ENCODE data around the gene GOT2.

GRCh38 chr16:58699151-58699550 is 35.0 kb downstream of the GOT2 start:
- TF ChIP-seq, protein P1, sequence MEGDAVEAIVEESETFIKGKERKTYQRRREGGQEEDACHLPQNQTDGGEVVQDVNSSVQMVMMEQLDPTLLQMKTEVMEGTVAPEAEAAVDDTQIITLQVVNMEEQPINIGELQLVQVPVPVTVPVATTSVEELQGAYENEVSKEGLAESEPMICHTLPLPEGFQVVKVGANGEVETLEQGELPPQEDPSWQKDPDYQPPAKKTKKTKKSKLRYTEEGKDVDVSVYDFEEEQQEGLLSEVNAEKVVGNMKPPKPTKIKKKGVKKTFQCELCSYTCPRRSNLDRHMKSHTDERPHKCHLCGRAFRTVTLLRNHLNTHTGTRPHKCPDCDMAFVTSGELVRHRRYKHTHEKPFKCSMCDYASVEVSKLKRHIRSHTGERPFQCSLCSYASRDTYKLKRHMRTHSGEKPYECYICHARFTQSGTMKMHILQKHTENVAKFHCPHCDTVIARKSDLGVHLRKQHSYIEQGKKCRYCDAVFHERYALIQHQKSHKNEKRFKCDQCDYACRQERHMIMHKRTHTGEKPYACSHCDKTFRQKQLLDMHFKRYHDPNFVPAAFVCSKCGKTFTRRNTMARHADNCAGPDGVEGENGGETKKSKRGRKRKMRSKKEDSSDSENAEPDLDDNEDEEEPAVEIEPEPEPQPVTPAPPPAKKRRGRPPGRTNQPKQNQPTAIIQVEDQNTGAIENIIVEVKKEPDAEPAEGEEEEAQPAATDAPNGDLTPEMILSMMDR (IDR thresholded peaks at IDR 0.05; ENCODE audit: poor library complexity), result no peak
- no peak for TF ChIP-seq EZH2 (IDR thresholded peaks at IDR 0.05; ENCODE audit: borderline replicate concordance)
